ENCODE data around the gene HNF4A. TPM values are rescaled to one million over a fixed set of nuclear protein-coding genes. Genes with fewer than 3 reads are reported as not detected.

The HNF4A gene
- total RNA-seq, 1 donor from 2014 or later: not detected

DNA sequence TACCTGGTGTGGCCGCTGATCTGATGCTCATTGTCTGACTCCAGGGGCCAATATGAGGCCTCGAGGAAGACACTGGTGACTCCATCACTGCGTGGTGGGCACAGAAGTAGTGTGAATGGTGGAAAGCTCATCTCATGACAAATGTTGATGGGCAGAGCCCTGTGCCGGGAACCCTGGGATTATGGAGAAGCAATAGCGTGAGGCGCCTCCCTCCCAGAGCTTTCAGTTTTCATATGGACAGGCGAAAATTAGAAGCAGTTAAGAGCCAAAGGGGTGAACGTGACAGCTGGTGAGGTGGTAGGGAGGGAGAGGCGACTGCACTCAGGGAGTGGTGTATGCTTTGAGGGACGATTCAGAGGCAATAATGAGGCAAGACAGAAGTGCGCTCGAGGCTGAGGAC is 80.9 kb downstream of the HNF4A start:
- H3K4me1 Mint-ChIP-seq: no peaks in the 10 kb centered on the region
- DNase-seq: no peak
- H3K27me3 Mint-ChIP-seq: peaks cover 9% of the 10 kb centered on the region
- no peaks in the 10 kb centered on the region for H3K36me3 Mint-ChIP-seq (ENCODE audit: low read depth)
- H3K27ac Mint-ChIP-seq: no peak overlapping the region
- intact Hi-C loops (cut with micrococcal nuclease): no loop called here
- no peaks in the 10 kb centered on the region for H3K9me3 Mint-ChIP-seq
- no peak overlapping the region for H3K4me3 Mint-ChIP-seq

- Mint-ChIP-seq H3K27me3 (peaks cover 9% of the 10 kb centered on the region), H3K9me3 (no peaks in the 10 kb centered on the region), H3K4me1 (no peaks in the 10 kb centered on the region), H3K27ac (no peak overlapping the region), H3K4me3 (no peak overlapping the region), H3K36me3 (ENCODE audit: low read depth) (no peaks in the 10 kb centered on the region)
- intact Hi-C loops (cut with micrococcal nuclease): no loop called here
- no peak for DNase-seq
These were observed 82.0 kb downstream of the HNF4A start for GRCh38 chr20:44437497-44437896.

DNA sequence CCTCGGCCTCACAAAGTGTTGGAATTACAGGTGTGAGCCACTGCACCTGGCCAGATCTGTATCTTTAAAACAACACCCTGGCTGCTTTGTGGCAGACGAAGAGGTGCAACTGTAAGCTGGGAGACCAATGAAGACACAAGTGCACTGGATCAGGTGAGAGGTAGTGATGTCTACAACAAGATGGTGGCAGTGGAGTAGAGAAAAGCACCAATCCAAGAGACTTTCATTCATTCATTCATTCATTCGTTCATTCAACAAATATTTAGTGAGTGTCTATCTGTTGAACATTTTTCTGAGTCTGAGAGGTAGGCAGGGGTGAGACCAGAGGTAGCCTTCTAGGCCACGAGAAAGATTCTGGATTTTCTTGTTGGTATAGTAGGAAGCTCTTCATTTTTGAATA is 83.3 kb downstream of the HNF4A start:
- H3K4me3 Mint-ChIP-seq: no peak overlapping the region
- H3K27me3 Mint-ChIP-seq: peaks cover 4% of the 10 kb centered on the region
- H3K27ac Mint-ChIP-seq: no peak overlapping the region
- intact Hi-C loops (cut with micrococcal nuclease): no loop called here
- DNase-seq: no peak
- no peaks in the 10 kb centered on the region for H3K4me1 Mint-ChIP-seq
- H3K36me3 Mint-ChIP-seq (ENCODE audit: low read depth): no peaks in the 10 kb centered on the region
- no peaks in the 10 kb centered on the region for H3K9me3 Mint-ChIP-seq

GRCh38 chr20:44439318-44439717 is 83.8 kb downstream of the HNF4A start:
- Mint-ChIP-seq H3K4me3 (no peak overlapping the region), H3K4me1 (no peaks in the 10 kb centered on the region), H3K27ac (no peak overlapping the region), H3K9me3 (no peaks in the 10 kb centered on the region), H3K36me3 (ENCODE audit: low read depth) (no peaks in the 10 kb centered on the region), H3K27me3 (peaks cover 2% of the 10 kb centered on the region)
- intact Hi-C loops (cut with micrococcal nuclease): no loop called here
- no peak for DNase-seq

- Mint-ChIP-seq H3K27me3 (peaks cover 2% of the 10 kb centered on the region), H3K4me3 (no peak overlapping the region), H3K27ac (no peak overlapping the region), H3K4me1 (no peaks in the 10 kb centered on the region), H3K36me3 (ENCODE audit: low read depth) (no peaks in the 10 kb centered on the region), H3K9me3 (no peaks in the 10 kb centered on the region)
- intact Hi-C loops (cut with micrococcal nuclease): no loop called here
- no peak for DNase-seq
These were observed 87.0 kb downstream of the HNF4A start for GRCh38 chr20:44442298-44443070.

- DNase-seq: no peak
- no peaks in the 10 kb centered on the region for H3K4me1 Mint-ChIP-seq
- no peak overlapping the region for H3K27ac Mint-ChIP-seq
- peaks cover 2% of the 10 kb centered on the region for H3K27me3 Mint-ChIP-seq
- H3K9me3 Mint-ChIP-seq: no peaks in the 10 kb centered on the region
- intact Hi-C loops (cut with micrococcal nuclease): no loop called here
- H3K4me3 Mint-ChIP-seq: no peak overlapping the region
- H3K36me3 Mint-ChIP-seq (ENCODE audit: low read depth): no peaks in the 10 kb centered on the region
These were observed 90.5 kb downstream of the HNF4A start for GRCh38 chr20:44445742-44446710.

DNA sequence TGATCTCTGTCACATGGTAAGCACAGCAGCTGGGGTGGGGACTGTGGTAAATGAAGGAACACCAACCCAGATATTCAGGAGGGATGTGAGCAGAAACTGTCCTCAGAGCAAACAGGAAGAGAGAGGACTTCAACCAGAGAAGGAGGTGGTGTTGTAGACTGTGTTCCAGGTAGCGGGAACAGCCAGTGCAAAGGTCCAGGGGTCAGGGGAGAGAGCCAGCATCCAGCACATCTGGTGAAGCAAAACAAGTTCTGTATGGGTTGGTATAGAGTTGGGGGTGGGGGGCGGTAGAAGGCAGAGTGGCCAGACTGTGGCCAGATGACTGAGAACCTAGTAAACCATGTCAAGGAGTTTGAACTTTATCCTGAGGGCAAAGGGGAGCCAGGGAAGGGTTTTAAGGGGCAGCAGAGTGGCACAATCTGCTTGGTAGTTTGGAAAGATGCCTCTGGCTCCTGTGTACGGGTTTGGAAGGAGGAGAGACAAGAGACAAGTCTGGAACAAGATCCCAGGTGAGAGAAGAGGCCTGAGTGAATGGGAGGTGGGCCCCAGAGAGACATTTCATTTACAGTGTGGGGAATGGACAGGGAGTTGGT is 92.4 kb downstream of the HNF4A start:
- Mint-ChIP-seq H3K4me3 (no peak overlapping the region), H3K36me3 (ENCODE audit: low read depth) (no peaks in the 10 kb centered on the region), H3K9me3 (no peaks in the 10 kb centered on the region), H3K4me1 (no peaks in the 10 kb centered on the region), H3K27me3 (no peaks in the 10 kb centered on the region), H3K27ac (no peak overlapping the region)
- intact Hi-C loops (cut with micrococcal nuclease): no loop called here
- no peak for DNase-seq

DNA sequence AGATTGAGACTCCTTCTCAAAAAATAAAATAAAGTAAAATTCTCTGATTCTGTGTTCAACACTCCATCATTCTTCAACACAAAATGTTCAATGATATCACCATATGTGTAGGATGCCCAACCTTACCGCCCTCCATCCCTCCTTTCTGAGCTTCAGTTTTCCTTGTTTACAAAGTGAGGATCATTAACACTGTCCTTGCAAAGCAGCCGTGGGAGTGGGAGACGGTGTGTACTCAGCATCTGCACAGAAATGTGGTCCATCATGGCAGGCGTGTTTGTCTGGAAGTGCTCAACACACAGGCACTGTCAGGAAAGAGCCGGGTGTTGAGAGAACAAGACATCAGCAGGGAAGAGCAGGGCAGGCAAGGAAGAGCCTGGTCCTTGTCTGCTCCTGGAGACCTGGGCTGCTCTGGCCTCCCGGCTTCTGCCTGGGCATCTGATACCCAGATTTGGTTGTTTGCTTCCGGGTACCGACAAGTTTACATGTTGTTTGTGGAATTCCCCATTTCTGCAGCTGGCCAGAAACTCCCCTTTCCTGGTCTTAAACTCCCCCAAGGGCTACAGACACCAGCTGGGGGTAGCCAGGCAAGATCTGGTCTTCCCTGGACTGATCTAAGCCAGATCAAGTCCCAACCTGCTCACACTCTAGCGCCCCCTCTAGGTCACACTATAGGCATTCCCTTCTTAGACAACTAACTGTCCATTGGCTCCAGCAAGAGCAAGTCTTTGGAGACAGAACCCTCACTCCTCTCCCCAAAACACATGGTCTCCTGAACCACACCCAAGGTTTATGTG is 93.5 kb downstream of the HNF4A start:
- Mint-ChIP-seq H3K4me1 (no peaks in the 10 kb centered on the region), H3K36me3 (ENCODE audit: low read depth) (no peaks in the 10 kb centered on the region), H3K27ac (no peak overlapping the region), H3K4me3 (no peak overlapping the region), H3K27me3 (no peaks in the 10 kb centered on the region), H3K9me3 (no peaks in the 10 kb centered on the region)
- intact Hi-C loops (cut with micrococcal nuclease): no loop called here
- DNase-seq: peak; percentile 62

DNA sequence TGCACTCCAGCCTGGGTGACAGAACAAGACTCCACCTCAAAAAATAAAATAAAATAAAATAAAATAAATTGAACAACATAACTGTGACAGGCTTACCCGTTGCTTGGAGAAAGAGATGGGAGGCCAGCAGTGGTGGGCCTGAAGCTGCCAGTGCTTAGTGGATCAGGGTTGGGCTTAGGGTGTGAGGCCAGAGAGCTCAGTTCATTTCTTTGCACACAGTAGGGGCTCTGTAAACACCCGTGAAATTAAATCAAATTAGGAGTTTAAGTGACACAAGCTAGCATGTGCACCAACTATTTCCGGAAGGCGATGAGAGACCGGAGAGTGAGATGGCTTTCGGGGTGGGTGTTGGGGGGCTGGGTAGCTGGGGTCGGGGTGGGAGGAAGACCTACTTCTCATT is 94.4 kb downstream of the HNF4A start:
- Mint-ChIP-seq H3K27ac (no peak overlapping the region), H3K4me1 (no peaks in the 10 kb centered on the region), H3K4me3 (no peak overlapping the region), H3K27me3 (no peaks in the 10 kb centered on the region), H3K36me3 (ENCODE audit: low read depth) (no peaks in the 10 kb centered on the region), H3K9me3 (no peaks in the 10 kb centered on the region)
- no peak for DNase-seq
- intact Hi-C loops (cut with micrococcal nuclease): no loop called here

- Mint-ChIP-seq H3K9me3 (no peaks in the 10 kb centered on the region), H3K27me3 (no peaks in the 10 kb centered on the region), H3K4me1 (no peaks in the 10 kb centered on the region), H3K36me3 (ENCODE audit: low read depth) (no peaks in the 10 kb centered on the region), H3K27ac (no peak overlapping the region), H3K4me3 (no peak overlapping the region)
- no peak for DNase-seq
- intact Hi-C loops (cut with micrococcal nuclease): no loop called here
These were observed 94.9 kb downstream of the HNF4A start for GRCh38 chr20:44450281-44450889.

GRCh38 chr20:44450903-44451450 is 95.5 kb downstream of the HNF4A start:
- Mint-ChIP-seq H3K27ac (no peak overlapping the region), H3K27me3 (peaks cover 2% of the 10 kb centered on the region), H3K9me3 (no peaks in the 10 kb centered on the region), H3K4me3 (no peak overlapping the region), H3K36me3 (ENCODE audit: low read depth) (no peaks in the 10 kb centered on the region), H3K4me1 (no peaks in the 10 kb centered on the region)
- intact Hi-C loops (cut with micrococcal nuclease): no loop called here
- DNase-seq: no peak

DNA sequence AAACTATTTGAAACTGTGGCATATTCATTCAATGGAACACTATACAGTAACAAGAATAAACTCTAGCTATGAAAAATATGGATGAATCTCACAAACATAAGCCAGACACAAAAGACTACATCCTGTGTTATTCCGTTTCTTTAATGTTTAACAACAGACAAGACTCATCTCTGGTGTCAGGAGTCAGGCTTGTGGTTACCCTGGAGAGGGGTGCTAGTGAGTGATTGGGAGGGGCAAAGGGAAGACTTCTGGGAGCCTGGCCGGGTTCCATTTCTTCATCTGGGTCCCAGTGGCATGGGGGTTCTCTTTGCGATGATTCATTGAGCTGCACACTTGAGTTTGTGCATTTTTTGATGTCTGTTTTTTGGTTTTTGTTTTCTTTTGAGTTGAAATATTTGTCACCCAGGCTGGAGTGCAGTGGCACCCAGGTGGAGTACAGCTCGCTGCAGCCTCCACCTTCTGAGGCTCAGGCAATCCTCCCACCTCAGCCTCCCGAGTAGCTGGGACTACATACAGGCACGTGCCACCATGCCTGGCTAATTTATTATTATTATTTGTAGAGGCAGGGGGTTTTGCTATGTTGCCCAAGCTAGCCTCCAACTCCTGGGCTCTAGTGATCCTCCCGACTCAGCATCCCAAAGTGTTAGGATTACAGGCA is 98.9 kb downstream of the HNF4A start:
- no peak overlapping the region for H3K4me3 Mint-ChIP-seq
- H3K4me1 Mint-ChIP-seq: no peaks in the 10 kb centered on the region
- intact Hi-C loops (cut with micrococcal nuclease): no loop called here
- H3K27ac Mint-ChIP-seq: no peak overlapping the region
- peaks cover 2% of the 10 kb centered on the region for H3K27me3 Mint-ChIP-seq
- no peaks in the 10 kb centered on the region for H3K9me3 Mint-ChIP-seq
- DNase-seq: no peak
- no peaks in the 10 kb centered on the region for H3K36me3 Mint-ChIP-seq (ENCODE audit: low read depth)

Measured in activated CD4-positive, alpha-beta T cell treated with anti-CD3 and anti-CD28 coated beads, Interleukin-2, amount 10 ng/mL, durations not matched to agents 24 days and 14 days (primary cell).